Subcutaneous adipose tissue (tissue), 4 donors: ENCODE data around the gene FCHSD2. TPM values are rescaled to one million over a fixed set of nuclear protein-coding genes. Genes with fewer than 3 reads are reported as not detected.

ENCODE experiments used
- total RNA-seq, 4 donors: library from RNA; depleted of rRNA; stranded (reverse); fragments of >200 nt; gene quantifications; one replicate each; pipeline ENCODE4 v1.1.0, GENCODE V29; 2016
- TF ChIP-seq, protein P1 (sequence below): fragments of 450-650 bp; IDR thresholded peaks from one replicate; pipeline ENCODE4 v1.5.1; 2016; ENCODE audit warnings: low read depth, mild to moderate bottlenecking, control low read depth, antibody characterized with exemption, moderate library complexity

Gene FCHSD2
- total RNA-seq, 4 donors from 2014 or later = 26.2 to 34.7 (median 30.0) TPM

DNA sequence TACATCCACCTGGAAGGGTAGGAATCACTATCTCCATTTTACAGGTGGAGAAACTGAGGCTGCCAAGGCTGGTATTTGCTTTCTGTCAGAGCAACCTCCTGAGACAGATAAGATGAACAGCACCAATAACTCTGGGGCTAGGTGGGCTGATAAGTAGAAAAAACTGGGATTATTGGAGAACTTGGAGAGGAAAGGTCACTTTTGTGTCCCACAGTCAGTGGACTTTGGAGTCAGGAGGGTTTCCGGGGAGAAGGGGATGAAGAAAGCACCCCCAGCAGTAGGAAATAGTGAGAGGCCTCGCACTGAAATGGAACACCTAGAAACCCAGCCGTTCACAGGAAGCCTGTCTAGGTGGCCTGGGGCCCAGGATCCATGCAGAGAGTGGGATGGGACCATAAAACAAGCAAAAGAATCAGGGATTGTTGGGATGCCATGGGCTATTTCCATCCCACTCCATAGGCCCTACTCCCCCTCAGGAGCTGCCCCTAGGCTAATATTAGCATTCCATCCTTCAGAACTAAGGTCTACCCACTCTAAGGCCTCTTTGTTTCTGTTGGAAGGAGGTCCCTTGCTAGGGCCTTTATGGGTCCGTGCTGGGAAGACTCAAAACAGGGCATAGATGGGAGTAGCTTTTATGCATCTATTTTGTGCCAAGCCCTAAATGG is 31.0 kb upstream of the FCHSD2 start:
- TF ChIP-seq, protein P1, sequence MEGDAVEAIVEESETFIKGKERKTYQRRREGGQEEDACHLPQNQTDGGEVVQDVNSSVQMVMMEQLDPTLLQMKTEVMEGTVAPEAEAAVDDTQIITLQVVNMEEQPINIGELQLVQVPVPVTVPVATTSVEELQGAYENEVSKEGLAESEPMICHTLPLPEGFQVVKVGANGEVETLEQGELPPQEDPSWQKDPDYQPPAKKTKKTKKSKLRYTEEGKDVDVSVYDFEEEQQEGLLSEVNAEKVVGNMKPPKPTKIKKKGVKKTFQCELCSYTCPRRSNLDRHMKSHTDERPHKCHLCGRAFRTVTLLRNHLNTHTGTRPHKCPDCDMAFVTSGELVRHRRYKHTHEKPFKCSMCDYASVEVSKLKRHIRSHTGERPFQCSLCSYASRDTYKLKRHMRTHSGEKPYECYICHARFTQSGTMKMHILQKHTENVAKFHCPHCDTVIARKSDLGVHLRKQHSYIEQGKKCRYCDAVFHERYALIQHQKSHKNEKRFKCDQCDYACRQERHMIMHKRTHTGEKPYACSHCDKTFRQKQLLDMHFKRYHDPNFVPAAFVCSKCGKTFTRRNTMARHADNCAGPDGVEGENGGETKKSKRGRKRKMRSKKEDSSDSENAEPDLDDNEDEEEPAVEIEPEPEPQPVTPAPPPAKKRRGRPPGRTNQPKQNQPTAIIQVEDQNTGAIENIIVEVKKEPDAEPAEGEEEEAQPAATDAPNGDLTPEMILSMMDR = no peak

DNA sequence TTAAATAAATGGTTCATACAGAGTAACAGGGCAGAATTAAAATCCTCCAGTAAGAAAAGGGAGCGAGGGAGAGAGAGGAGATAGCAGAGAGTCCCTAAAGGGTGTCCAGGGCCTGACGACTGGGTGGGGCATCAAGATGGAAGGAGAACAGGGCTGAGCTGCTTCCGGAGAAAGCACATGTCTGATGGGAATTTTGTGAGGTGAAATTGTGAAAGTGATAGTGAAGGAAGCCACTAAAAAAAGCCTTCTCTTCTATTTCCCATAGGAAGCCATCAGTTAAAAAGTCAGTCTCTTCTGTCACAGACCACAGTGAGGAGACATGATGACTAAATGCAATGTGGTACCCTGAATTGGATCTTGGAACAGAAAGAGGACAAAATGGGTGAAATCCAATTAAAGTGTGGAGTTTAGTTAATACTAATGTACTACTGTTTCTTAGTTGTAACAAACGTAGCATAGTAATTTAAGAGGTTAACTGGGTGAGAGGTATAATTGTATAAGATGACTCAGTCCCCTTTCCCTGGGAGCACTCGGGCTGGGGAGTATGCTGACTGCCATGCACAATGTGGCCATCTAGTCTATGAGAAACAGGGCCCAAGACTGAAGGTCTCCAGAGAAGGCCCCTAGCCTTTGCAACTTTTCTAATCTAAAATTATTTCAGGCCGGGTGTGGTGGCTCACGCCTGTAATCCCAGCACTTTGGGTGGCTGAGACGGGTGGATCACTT is 29.5 kb upstream of the FCHSD2 start:
- TF ChIP-seq, protein P1 = no peak

DNA sequence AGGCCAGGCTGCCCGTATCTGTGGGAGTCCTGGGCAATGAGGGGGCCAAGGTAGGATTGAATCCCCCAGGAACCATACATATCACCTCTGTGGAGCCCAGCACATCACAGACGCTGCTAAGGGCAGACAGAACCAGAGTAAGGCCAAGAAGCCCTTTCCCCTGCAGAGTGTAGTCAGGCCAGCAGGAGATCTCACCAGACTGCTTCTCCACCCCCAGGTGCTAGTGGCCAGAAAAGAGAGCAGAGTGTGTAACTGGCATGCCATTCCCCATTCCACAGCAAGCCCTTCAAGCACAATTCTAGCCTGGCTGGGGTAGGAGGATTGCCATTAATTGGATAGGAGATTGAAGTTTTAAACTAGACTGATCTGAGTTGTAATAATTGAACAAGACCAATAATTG is 28.0 kb upstream of the FCHSD2 start:
- TF ChIP-seq, protein P1 = no peak

DNA sequence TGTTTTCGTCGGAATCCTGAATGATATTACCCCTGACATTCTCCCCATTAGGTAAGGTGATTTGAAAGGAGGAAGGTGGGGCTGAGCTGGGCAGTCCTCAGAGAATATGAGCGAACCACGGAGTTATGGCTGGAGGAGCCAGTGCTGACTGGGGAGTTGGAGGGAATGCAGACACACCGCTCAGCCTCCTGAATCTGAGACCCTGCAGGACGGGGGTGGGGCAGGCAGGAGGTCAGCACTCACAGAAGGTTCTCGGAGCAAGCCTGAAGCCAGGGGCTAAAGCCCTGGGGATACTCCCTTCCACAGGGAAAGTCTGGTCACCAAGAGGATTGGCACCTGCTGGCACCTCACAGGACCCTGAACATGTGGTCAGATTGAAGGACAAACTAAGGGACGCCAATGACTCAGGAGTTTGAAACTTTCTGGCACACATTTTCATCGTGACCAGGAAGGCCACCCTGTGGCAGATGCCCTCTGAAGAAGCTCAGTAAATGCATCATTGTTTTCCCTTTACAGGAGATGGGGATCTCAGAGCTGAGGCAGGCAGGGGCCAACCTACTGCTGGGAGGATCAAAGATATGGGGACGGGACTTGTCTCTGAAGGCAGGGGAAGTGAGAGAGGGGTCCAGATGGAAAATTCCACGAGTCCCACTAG is 26.9 kb upstream of the FCHSD2 start:
- TF ChIP-seq, protein P1 = no peak

DNA sequence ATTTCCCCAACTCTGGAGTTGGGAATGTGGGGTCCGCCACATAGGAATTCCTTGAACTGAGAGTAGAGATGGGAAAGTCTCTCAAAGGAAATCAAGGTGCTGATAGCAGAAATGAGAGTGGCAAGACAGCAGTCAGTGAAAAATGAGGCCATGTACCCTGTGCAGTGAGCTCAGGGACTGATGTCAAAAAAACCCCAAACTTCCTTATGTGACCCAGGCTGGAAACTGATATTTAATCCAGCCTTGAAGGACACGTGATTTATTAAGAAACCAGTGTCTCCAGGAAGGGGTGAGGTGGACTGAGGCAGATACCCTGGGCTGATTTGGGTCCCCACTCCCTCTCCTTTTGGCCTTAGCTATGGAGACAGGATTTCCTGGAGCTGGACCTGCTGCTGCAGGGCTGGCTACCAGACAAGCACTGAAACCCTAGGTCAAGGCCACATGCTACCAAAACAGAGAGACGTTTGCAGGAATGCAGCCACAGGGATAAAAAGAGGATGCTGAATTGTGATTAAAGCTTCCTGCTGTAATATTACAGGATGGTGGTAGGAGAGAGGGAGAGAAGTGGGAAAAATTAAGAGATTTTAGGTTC is 25.3 kb upstream of the FCHSD2 start:
- TF ChIP-seq, protein P1 = no peak

DNA sequence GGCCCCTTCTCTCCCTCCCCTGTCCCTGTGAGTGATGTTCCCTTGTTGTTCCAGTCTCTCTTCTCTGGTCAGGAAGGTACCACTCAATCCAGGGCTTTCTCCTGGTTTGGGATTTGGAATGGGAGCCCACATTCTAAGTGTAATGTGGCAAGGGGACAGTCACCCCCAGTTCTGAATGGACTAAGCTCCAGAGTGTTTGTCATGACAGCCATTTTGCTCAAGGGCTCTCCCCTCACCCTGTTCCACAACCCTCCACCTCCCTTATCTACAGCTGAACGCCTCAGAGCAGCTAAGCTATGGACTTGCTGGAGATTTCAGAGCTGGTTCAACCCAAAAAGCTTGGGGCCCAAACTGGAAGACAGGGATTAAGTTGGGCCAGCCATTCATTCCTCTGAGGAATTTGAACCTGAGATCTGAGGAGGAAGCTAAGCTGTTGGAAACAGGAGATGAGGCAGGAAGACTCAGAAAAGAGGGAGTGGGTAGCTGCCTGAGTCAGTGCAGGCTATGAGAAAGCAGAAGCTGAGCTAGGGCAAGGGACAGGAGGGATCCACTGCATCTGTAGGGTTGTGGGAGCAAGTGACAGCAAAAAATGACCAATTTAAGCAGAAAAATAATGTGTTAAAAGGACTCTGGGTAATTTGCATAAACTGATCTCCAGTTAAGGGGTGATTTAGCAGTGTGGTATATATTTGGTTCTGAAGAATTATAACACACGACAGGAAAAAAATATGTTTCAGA is 22.9 kb upstream of the FCHSD2 start:
- TF ChIP-seq, protein P1 = no peak
